Lower lobe of right lung (tissue), 2 donors: ENCODE results near the gene PGAP2. TPM values are rescaled to one million over a fixed set of nuclear protein-coding genes. Genes with fewer than 3 reads are reported as not detected.

Experiments used
- ATAC-seq, 2 donors: fragments of 200-7000 bp; cut with Tn5 transposase; one replicate each; pipeline ENCODE4 v1.9.1; 2020 to 2022; ENCODE audit warnings: mild to moderate bottlenecking in 2 of 2, moderate library complexity in 2 of 2
- DNase-seq: peaks from one replicate; pipeline ENCODE4 v3.0.0-alpha.2; 2020
- H3K27ac ChIP-seq: fragments of 200-600 bp; one replicate; pipeline ENCODE4 v1.8.0; 2022
- H3K27me3 ChIP-seq: fragments of 200-600 bp; one replicate; pipeline ENCODE4 v1.8.0; 2022; ENCODE audit warnings: low read depth
- H3K36me3 ChIP-seq: fragments of 200-600 bp; one replicate; pipeline ENCODE4 v1.8.0; 2022; ENCODE audit warnings: mild to moderate bottlenecking
- H3K4me1 ChIP-seq: fragments of 200-600 bp; one replicate; pipeline ENCODE4 v1.8.0; 2022
- H3K4me3 ChIP-seq: fragments of 200-600 bp; one replicate; pipeline ENCODE4 v1.8.0; 2022; ENCODE audit warnings: mild to moderate bottlenecking
- H3K9me3 ChIP-seq: fragments of 200-600 bp; one replicate; pipeline ENCODE4 v1.8.0; 2022
- CTCF ChIP-seq: fragments of 200-600 bp; IDR thresholded peaks from one replicate; pipeline ENCODE4 v1.8.0; 2022; ENCODE audit warnings: antibody characterized with exemption, mild to moderate bottlenecking
- intact Hi-C: fragments of 100-400 bp; cut with DNase I; formaldehyde crosslinking; loops from one replicate; pipeline ENCODE4 v1.11.0; 2022
- total RNA-seq: library from RNA; stranded (reverse); fragmentation: NEBNext Ultra II Directional; extraction: Animal tissue kit (Norgen Biotek cat#: 25700); gene quantifications from one replicate; pipeline ENCODE4 v1.2.1, GENCODE V29; 2021
- donor health status: DM: no; HTN: yes; CAD: no; lungs with severe emphysema.

The PGAP2 gene
- total RNA-seq, 1 donor from 2014 or later, result 23.8 TPM

GRCh38 chr11:3845670-3846069 is 37.3 kb downstream of the PGAP2 start:
- DNase-seq (no peak), ATAC-seq (no peak)
- intact Hi-C loops, result loop anchor here (5.0 kb wide), 1 partner anchor 227 kb away; no protein-coding TSS in a partner anchor
- H3K9me3 ChIP-seq, result no peaks in the 10 kb centered on the region
- H3K36me3 ChIP-seq, result no peaks in the 10 kb centered on the region
- no peak for TF ChIP-seq CTCF
- no peak overlapping the region for H3K27ac ChIP-seq
- peaks cover 6% of the 10 kb centered on the region for H3K4me1 ChIP-seq
- H3K27me3 ChIP-seq, result no peaks in the 10 kb centered on the region
- H3K4me3 ChIP-seq, result no peak overlapping the region

- Histone ChIP-seq H3K9me3 (no peaks in the 10 kb centered on the region), H3K36me3 (no peaks in the 10 kb centered on the region), H3K4me3 (no peak overlapping the region), H3K4me1 (peaks cover 9% of the 10 kb centered on the region), H3K27ac (no peak overlapping the region), H3K27me3 (no peaks in the 10 kb centered on the region)
- intact Hi-C loops, result loop anchor here (5.0 kb wide), 1 partner anchor 223 kb away; no protein-coding TSS in a partner anchor
- TF ChIP-seq CTCF, result peak; percentile 70
- no peak for DNase-seq
- ATAC-seq, result peak; percentile 74 to 77
Measured at GRCh38 chr11:3849297-3849874, 41.0 kb downstream of the PGAP2 start.

GRCh38 chr11:3853545-3853842 is 45.1 kb downstream of the PGAP2 start:
- Histone ChIP-seq H3K4me1 (peaks cover 37% of the 10 kb centered on the region), H3K9me3 (no peaks in the 10 kb centered on the region), H3K4me3 (no peak overlapping the region), H3K27me3 (no peaks in the 10 kb centered on the region), H3K27ac (peak overlapping the region; percentile 96), H3K36me3 (no peaks in the 10 kb centered on the region)
- DNase-seq (no peak), ATAC-seq (no peak)
- intact Hi-C loops, result no loop called here
- no peak for TF ChIP-seq CTCF

- Histone ChIP-seq H3K4me1 (peaks cover 42% of the 10 kb centered on the region), H3K27ac (peak overlapping the region; percentile 96), H3K36me3 (no peaks in the 10 kb centered on the region), H3K27me3 (no peaks in the 10 kb centered on the region), H3K4me3 (peak overlapping the region; percentile 92), H3K9me3 (no peaks in the 10 kb centered on the region)
- peak; percentile 57 for DNase-seq
- TF ChIP-seq CTCF, result no peak
- intact Hi-C loops, result no loop called here
- peak; percentile 30 to 44 for ATAC-seq
Measured at GRCh38 chr11:3853899-3854659, 45.7 kb downstream of the PGAP2 start.

- Histone ChIP-seq H3K27me3 (no peaks in the 10 kb centered on the region), H3K4me1 (peaks cover 48% of the 10 kb centered on the region), H3K4me3 (peak overlapping the region; percentile 92), H3K27ac (peak overlapping the region; percentile 96), H3K36me3 (no peaks in the 10 kb centered on the region), H3K9me3 (no peaks in the 10 kb centered on the region)
- intact Hi-C loops, result no loop called here
- no peak for TF ChIP-seq CTCF
- ATAC-seq (no peak), DNase-seq (no peak)
Measured at GRCh38 chr11:3854660-3854976, 46.3 kb downstream of the PGAP2 start.
